HTR-8/SVneo (cell line): ENCODE results near the gene CALHM6.

ENCODE experiments used
- DNase-seq: peaks from one replicate; pipeline ENCODE4 v3.0.0; 2011; ENCODE audit warnings: low spot score, mixed read lengths; ENCODE audit not compliant: insufficient read length
- FAIRE-seq: peaks from 2 replicates; lab custom pipeline; 2011; peaks lifted over from hg19 to GRCh38; lab: Jason Lieb, UNC

CALHM6 gene

DNA sequence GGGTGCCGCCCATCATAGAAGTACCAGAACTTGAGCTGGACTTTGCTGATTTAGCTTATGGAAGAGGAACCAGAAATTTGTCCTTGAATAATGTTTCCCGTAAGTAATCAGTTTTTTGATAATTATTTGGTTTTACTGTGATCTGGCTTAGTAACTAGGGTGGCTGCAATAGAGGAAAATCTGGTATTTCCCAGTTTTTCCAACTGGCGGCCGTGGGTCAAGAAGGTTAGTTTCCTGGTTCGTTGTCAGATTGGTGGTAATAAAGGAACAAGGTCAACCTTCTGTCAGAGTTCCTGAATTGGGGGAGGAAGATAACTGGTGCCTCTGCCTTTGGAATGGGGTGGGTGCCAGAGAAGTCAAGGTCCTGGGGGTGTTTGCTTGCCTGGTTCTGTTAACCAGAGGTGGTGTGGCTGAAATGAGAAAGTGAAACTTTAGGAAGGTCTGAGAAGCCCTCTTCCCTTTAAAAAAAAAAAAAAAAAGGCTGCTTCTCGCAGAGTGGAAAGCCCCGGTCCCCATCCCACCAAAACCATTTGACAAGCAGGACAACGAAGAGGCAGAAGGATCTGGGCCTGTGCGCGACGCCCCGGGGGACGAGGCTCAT lies at the start of gene CALHM6:
TSS of gene CALHM6 (plus strand) at position 45 of the 601 bp plus-strand sequence. CDS start at position 600, 555 bp downstream.
- DNase-seq (no peak), FAIRE-seq (no peak)

DNA sequence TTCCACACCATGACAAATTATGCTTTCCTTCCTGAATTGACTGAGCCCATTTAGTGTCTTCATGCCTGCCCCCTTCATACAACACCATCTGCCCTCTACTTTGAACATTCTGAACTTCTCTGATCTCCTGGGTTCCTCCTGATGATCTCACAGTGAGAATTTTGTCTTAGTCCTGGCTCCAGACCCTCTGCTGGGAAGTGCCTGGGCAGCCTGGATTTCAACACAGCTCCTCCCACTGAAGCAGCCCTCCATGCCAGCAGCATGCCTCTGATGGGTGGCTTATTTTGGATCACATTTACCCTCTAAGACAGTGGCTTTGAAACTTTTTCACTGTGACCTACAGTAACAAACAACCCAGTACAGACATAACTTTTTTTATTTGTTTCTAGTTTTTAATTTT lies 48.9 kb upstream of the CALHM6 start:
- no peak for DNase-seq

DNA sequence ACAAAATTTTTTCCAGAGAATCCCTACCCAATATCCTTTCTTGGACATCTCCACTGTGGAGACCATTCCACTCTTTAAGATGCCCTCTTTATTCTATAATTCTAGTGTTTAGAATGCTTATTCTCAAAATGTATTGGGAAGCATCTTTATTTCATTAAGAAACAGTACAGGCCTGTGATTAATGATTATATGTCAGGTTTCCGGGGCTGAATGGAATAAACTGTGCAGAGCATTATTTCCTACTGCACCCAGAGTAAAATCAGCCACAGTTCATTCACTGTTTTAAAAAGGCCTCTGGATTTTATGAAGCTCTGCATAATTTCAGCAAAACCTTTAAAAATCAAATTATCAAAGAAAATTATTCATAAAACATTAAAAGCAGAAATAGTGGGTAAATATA lies 47.8 kb upstream of the CALHM6 start:
- DNase-seq (no peak), FAIRE-seq (no peak)

More for the DNA sequence above, 48.9 kb upstream of the CALHM6 start:
- no peak for FAIRE-seq

DNA sequence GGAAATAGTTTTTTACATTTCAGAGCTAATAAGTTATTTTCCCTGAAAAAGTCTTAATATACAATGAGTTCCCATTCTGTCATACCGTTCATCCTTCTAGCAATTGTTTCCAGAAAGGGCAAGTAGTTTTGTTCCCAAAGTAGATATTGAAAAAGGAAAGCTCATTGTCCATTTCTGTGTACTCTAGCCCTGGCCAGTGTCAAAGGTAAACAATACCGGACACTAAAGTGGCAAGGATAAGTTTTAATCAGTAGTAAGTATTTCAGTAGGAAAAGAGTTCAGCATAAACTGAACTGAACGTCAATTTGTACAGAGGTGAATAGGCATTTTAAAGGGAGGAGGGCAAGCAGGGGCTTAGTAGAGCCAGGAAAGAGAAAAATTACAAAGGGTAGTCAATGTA lies 43.5 kb upstream of the CALHM6 start:
- FAIRE-seq (no peak), DNase-seq (no peak)

DNA sequence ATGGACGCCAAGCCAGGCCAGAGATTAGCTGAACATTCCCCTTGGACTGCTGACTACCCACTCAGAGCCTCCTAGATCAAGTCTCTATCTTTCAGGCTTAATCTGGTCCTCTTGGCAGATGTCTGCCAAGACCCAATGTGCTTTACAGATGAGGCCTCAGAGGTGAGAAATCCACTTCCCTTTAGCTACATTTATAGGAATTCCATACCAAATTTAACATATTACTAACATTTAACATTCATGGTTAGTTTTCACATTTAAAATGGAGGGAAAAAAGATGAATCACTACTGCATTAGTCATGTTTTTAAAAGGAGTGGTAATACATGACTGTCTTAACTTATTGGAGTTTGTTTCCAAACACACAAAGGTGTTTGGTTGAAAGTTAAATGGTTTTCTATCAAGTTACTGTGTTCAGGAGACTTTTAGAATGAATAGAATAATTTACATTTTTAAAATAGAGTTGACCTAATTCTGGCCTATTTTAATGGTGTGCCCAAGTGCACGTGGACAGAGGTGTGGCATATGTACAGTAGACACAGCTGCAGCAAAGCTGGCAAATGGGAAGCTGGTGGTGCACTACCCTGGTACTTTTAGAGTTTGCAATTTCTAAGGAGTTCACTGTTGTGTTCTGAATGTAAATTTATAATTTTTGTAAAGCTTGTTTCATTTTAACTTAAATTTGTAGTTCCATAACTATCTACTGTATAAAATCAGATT lies 41.9 kb upstream of the CALHM6 start:
- DNase-seq (no peak), FAIRE-seq (no peak)

- FAIRE-seq (no peak), DNase-seq (no peak)
Measured at GRCh38 chr6:116420341-116420740, 40.8 kb upstream of the CALHM6 start.

DNA sequence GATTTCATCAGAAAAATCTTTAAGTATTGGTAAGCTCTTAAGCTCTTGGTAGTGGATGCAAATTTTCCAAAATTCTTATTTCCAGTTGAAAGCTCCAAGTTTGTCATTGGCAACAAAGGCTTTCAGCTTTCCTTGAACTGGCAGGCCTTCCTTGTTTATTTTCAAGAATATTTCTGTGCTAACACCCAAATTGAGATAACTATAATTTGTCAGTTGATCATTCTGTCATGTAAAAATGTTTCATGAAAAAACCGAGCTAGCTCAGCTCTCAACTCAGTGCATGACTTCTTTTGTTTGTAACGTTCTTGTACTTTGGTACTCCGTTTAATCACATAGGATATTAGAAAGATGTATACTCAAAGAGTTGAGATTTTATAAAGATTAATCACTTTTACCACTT lies 38.9 kb upstream of the CALHM6 start:
- FAIRE-seq = no peak
- no peak for DNase-seq

- DNase-seq (no peak), FAIRE-seq (no peak)
Measured at GRCh38 chr6:116424001-116424400, 37.2 kb upstream of the CALHM6 start.

DNA sequence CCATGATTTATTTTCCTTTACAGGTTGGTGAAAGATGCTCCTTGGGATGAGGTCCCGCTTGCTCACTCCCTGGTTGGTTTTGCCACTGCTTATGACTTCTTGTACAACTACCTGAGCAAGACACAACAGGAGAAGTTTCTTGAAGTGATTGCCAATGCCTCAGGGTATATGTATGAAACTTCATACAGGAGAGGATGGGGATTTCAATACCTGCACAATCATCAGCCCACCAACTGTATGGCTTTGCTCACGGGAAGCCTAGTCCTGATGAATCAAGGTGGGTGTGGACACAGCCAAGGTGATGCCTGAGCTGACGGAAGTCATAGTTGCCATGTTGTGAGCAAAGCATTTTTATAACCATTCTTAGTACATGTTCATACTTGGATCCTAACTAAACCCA lies 34.6 kb upstream of the CALHM6 start:
- FAIRE-seq = peak; percentile 48
- no peak for DNase-seq

GRCh38 chr6:116429111-116429510 lies 32.1 kb upstream of the CALHM6 start:
- DNase-seq (no peak), FAIRE-seq (no peak)

DNA sequence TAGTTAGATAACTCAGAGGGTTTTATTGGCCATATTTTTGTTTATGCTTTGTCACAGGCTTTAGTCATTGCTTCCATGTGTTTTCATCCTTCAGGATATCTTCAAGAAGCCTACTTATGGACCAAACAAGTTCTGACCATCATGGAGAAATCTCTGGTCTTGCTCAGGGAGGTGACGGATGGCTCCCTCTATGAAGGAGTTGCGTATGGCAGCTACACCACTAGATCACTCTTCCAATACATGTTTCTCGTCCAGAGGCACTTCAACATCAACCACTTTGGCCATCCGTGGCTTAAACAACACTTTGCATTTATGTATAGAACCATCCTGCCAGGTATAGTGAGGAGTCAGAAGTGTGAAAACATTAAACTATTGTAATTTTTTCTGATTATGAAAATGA lies 30.3 kb upstream of the CALHM6 start:
- FAIRE-seq (no peak), DNase-seq (no peak)

GRCh38 chr6:116431964-116432595 lies 29.1 kb upstream of the CALHM6 start:
- no peak for DNase-seq
- FAIRE-seq = no peak

- no peak for FAIRE-seq
Measured at GRCh38 chr6:116433206-116433712, 27.9 kb upstream of the CALHM6 start.

DNA sequence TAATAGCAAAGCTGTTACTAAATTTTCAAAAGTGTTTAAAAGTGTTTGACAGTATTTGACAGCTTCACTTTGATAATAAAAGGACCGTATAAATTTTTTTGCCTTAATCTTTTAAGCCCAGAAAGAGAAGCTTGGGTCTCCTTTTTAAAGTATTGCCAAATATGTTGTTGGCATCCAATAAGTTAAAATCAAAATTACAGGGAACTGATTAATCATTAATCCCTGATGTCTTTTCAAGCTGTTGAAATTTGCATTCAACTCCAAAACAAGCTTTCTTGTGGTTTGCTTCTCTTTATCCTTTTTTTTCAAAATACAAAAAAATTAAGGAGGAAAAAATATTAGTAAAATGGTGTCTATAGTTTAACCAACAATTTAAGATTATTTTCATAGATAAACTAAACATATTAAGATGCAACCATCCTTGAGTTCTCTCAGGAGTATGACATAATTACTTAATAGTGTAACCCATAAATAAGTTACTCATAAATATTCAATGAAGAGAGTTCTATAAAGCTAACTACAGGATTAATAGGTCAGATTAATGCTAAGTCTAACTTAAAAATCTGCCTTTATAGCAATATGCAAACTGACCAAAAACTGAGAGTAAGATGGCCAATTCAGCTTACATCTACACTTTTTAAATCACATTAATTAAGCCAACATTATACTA lies 27.0 kb upstream of the CALHM6 start:
- FAIRE-seq = no peak
- DNase-seq = no peak

More at GRCh38 chr6:116433206-116433712, 27.9 kb upstream of the CALHM6 start:
- no peak for DNase-seq

GRCh38 chr6:116436586-116436985 lies 24.6 kb upstream of the CALHM6 start:
- DNase-seq (no peak), FAIRE-seq (no peak)

DNA sequence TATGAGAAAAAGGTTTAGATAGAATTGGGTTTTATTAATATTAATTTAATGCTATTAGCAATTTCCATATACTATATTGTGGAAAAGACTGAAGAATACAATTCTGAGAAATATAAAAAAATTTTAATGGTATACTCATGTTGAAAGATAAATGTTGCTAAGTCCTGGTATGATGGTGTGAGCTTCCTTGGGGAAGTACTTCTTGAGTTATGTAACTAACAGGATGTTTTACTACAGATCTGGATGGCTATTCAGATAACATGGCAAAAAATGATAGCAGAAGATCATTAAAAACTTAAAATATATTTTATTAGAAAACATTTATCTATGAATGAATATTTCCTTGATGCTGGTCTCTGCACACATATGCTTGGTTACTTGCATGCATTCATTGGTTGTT lies 23.5 kb upstream of the CALHM6 start:
- no peak for DNase-seq
- FAIRE-seq = no peak

- FAIRE-seq (no peak), DNase-seq (no peak)
Measured at GRCh38 chr6:116438590-116439448, 22.4 kb upstream of the CALHM6 start.

- DNase-seq (no peak), FAIRE-seq (no peak)
Measured at GRCh38 chr6:116439522-116440051, 21.6 kb upstream of the CALHM6 start.

DNA sequence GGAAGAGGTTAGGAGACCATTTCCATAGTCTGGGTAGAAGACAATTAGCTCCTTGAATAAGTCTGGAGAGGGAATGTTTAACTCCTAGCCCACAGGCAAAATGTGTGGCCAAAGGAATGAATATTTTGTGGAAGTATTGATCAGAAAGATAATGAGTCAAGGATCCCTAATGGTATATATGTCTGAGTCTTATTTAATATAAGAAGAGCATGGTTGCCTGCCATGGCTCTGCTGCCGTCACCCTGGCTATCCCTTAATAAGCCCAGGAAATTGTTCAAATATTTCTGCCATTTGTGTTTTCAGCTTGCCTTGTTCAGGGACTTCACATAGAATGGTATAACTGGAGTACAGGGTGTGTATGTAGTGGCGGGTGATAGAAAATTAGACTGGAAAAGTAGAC lies 18.1 kb upstream of the CALHM6 start:
- no peak for DNase-seq
- FAIRE-seq = no peak

- FAIRE-seq (no peak), DNase-seq (peak; percentile 38)
Measured at GRCh38 chr6:116444092-116444491, 17.1 kb upstream of the CALHM6 start.
